Natural killer cell (primary cell): ENCODE data around the gene TOR4A. TPM values are rescaled to one million over a fixed set of nuclear protein-coding genes. Genes with fewer than 3 reads are reported as not detected.
A peak's percentile ranks its signal among the peaks of the same experiment; 100 is the strongest.

Experiments used
- ATAC-seq, 3 donors: fragments of 150-1000 bp in 2 of 3; fragments of 200-7000 bp in 1 of 3; cut with Tn5 transposase; 1 replicate in 1 of 3; 2 replicates in 2 of 3; pipeline ENCODE4 v1.10.0; 2021; ENCODE audit warnings: mild to moderate bottlenecking in 2 of 3, moderate library complexity in 2 of 3
- DNase-seq, 2 donors: peaks; one replicate each; pipeline versions ENCODE4 v3.0.0 to v3.0.0-alpha.2; 2013 to 2021; ENCODE audit warnings: mixed read lengths in 1 of 2
- H3K27ac ChIP-seq: one replicate; pipeline ENCODE4 v1.5.1; 2013; ENCODE audit warnings: mild to moderate bottlenecking, low read length
- H3K27me3 ChIP-seq: one replicate; pipeline ENCODE4 v1.6.1; 2013; ENCODE audit warnings: low read length; ENCODE audit not compliant: control insufficient read depth, insufficient read depth
- H3K36me3 ChIP-seq: one replicate; pipeline ENCODE4 v1.6.1; 2013; ENCODE audit warnings: low read length; ENCODE audit not compliant: control insufficient read depth, insufficient read depth
- H3K4me1 ChIP-seq: one replicate; pipeline ENCODE4 v1.6.1; 2013; ENCODE audit warnings: low read length; ENCODE audit not compliant: control insufficient read depth, insufficient read depth
- H3K4me3 ChIP-seq: one replicate; pipeline ENCODE4 v1.5.1; 2013; ENCODE audit warnings: low read length
- H3K9me3 ChIP-seq: one replicate; pipeline ENCODE4 v1.6.1; 2013; ENCODE audit warnings: low read length; ENCODE audit not compliant: control insufficient read depth, insufficient read depth
- H3K27ac Mint-ChIP-seq, 2 donors: one replicate each; pipeline ENCODE4 v1.8.0; 2022; ENCODE audit warnings: mild to moderate bottlenecking in 2 of 2, mixed read lengths in 2 of 2, moderate library complexity in 1 of 2
- H3K27me3 Mint-ChIP-seq, 2 donors: one replicate each; pipeline ENCODE4 v1.8.0; 2022; ENCODE audit warnings: low read depth in 2 of 2, mixed read lengths in 2 of 2
- H3K36me3 Mint-ChIP-seq: one replicate; pipeline ENCODE4 v1.8.0; 2022; ENCODE audit warnings: mixed read lengths
- H3K4me1 Mint-ChIP-seq, 2 donors: one replicate each; pipeline ENCODE4 v1.8.0; 2022; ENCODE audit warnings: mixed read lengths in 2 of 2
- H3K4me3 Mint-ChIP-seq: one replicate; pipeline ENCODE4 v1.8.0; 2022; ENCODE audit warnings: mild to moderate bottlenecking, moderate library complexity, mixed read lengths
- H3K9me3 Mint-ChIP-seq, 2 donors: one replicate each; pipeline ENCODE4 v1.8.0; 2022; ENCODE audit warnings: mixed read lengths in 2 of 2
- WGBS: methylation state at CpG from one replicate; pipeline ENCODE4 v1.1.7; 2013; ENCODE audit warnings: missing lambda C conversion rate; ENCODE audit not compliant: insufficient coverage; 5-methylcytosine and 5-hydroxymethylcytosine counted together
- intact Hi-C: fragments of 100-400 bp; cut with micrococcal nuclease; formaldehyde crosslinking; loops from one replicate; pipeline ENCODE4 v1.14.2; 2022
- total RNA-seq, 4 donors: library from RNA; stranded (reverse); fragments of 120-200 nt in 1 of 4; gene quantifications; one replicate each; pipeline versions ENCODE4 v1.2.3 to v1.2.4, GENCODE V29; 2013 to 2022
- TF ChIP-seq, protein P1 (sequence below): fragments of 200-600 bp; IDR thresholded peaks from one replicate; pipeline ENCODE4 v1.8.0; 2022; ENCODE audit warnings: antibody characterized with exemption

Gene TOR4A
- total RNA-seq, 3 donors from 2014 or later (not counting 1 experiment from before 2014, with no cell fraction given) = 16.3 to 24.6 (median 19.2) TPM

DNA sequence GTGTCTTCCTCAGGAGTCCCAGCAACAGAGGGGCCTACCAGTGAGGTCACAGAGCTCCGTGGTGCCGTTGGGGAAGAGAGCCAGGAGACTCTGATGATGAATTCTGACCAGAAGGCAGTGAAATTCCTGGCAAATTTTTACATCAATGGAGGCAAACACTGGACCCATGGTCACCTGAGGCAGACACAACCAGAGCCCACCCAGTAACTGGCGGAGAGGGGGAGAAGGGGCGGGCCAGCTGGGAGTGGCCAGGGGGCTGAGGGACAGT is 26.4 kb upstream of the TOR4A start, which contains the start of gene STPG3:
STPG3 (plus strand) TSS at position 93 of the 268 bp plus-strand sequence; CDS start at position 94, 1 bp downstream.
- TF ChIP-seq, protein P1, sequence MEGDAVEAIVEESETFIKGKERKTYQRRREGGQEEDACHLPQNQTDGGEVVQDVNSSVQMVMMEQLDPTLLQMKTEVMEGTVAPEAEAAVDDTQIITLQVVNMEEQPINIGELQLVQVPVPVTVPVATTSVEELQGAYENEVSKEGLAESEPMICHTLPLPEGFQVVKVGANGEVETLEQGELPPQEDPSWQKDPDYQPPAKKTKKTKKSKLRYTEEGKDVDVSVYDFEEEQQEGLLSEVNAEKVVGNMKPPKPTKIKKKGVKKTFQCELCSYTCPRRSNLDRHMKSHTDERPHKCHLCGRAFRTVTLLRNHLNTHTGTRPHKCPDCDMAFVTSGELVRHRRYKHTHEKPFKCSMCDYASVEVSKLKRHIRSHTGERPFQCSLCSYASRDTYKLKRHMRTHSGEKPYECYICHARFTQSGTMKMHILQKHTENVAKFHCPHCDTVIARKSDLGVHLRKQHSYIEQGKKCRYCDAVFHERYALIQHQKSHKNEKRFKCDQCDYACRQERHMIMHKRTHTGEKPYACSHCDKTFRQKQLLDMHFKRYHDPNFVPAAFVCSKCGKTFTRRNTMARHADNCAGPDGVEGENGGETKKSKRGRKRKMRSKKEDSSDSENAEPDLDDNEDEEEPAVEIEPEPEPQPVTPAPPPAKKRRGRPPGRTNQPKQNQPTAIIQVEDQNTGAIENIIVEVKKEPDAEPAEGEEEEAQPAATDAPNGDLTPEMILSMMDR = no peak
- WGBS = 95% methylated on average over 4 of the region's 4 CpGs

DNA sequence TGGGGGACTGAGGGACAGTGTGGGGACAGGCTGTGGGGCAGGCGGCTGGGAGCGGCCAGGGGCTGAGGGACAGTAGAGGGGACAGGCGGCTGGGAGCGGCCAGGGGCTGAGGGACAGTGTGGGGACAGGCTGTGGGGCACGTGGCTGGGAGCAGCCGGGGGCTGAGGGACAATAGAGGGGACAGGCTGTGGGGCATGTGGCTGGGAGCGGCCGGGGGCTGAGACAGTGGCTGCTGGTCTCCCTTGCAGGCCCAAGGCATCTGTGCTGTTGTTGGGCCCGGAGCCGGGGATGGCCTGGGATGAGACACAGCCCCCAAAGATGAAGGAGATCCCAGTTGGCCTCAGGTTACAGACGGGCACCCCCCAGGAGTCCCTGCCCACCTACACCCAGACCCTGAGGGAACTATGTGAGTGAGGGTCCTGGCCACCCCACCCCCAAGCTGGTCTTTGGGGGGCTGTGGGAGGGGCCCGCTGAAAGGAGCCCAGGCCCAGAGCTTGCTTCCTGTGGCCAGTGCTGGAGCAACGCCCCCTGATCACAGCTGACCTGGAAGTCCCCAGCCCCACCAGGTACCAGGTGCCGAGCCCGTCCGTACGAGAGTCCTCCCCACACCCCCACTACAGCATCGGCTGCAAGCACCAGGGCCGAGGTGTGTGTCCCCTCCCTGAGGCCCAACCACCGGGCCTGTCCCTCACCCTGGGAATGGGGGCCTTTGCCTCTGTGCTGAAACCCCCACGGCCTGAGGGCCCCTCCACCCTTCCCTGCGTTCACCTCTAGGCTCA is 25.8 kb upstream of the TOR4A start:
- no peaks in the 10 kb centered on the region for H3K27me3 ChIP-seq
- H3K36me3 ChIP-seq = peaks cover under 1% of the 10 kb centered on the region
- H3K27me3 Mint-ChIP-seq = no peaks in the 10 kb centered on the region

More for the DNA sequence above, 26.4 kb upstream of the TOR4A start, which contains the start of gene STPG3:
- H3K4me3 Mint-ChIP-seq = peak within 1 kb of the TSS; percentile 25
- no peaks in the 10 kb centered on the region for H3K36me3 Mint-ChIP-seq
- no peak for ATAC-seq
- no peak within 1 kb of the TSS for H3K27ac Mint-ChIP-seq
- H3K4me1 Mint-ChIP-seq = peaks cover 0 to 6% of the 10 kb centered on the region in 2 donors
- Histone ChIP-seq H3K4me3 (no peak within 1 kb of the TSS), H3K9me3 (no peaks in the 10 kb centered on the region), H3K36me3 (no peaks in the 10 kb centered on the region), H3K4me1 (peaks cover 17% of the 10 kb centered on the region), H3K27ac (no peak within 1 kb of the TSS), H3K27me3 (no peaks in the 10 kb centered on the region)
- intact Hi-C loops = no loop called here
- H3K27me3 Mint-ChIP-seq = no peaks in the 10 kb centered on the region
- DNase-seq = no peak
- no peaks in the 10 kb centered on the region for H3K9me3 Mint-ChIP-seq

DNA sequence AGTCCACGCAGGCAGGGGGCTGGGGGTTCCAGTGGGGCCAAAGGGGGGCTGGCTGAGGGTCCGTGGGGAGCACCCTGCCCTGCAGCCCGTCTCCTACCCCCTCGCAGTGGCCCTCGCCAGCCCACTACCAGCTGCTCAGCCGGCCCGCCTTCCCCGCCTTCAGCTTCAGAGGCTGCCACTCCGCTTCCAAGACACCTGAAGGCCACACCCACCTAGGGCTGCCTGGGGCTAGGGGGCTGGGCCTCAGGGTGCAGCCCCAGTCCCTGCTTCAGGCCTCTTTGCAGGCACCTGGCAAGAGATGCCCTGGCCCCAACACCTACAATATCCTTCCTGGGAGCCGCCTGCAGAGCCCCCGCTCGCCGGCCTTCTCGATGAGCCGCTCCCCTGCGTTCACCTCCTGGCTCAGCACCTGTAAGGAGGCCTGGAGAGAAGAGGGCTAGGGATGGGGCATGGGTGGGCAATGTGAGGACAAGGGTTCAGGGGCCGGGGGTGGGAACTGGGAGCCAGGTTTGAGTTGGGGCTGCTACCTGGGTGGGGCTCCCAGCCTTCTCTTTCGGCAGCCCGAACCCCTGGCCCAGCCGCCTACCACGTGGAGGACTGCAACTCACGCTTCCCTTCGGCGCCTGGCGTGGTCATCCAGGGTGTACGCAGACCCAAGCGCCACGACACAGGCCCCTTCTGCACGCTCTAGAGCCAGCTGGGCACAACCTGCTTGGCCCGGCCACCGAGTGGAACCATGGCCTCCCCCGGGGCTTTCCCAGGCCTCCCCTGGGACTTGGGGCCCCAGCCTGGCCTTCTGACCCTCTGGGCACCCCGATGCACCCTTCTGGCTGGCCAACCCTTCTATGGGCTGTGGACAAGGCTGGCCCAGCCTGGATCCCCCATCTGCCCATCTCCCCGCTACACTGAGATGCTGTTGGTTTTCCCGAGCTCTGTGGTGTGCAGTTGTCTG is 24.7 kb upstream of the TOR4A start:
- no peak overlapping the region for H3K4me3 ChIP-seq
- TF ChIP-seq, protein P1 = no peak
- H3K27ac ChIP-seq = no peak overlapping the region
- H3K4me1 ChIP-seq = peaks cover 25% of the 10 kb centered on the region
- Mint-ChIP-seq H3K36me3 (no peaks in the 10 kb centered on the region), H3K4me1 (peaks cover 0 to 6% of the 10 kb centered on the region in 2 donors), H3K4me3 (peak overlapping the region; percentile 45), H3K27ac (no peak overlapping the region), H3K9me3 (no peaks in the 10 kb centered on the region), H3K27me3 (no peaks in the 10 kb centered on the region)
- no peaks in the 10 kb centered on the region for H3K27me3 ChIP-seq
- WGBS = 85% methylated on average over 34 of the region's 35 CpGs
- H3K36me3 ChIP-seq = peaks cover 5% of the 10 kb centered on the region
- ATAC-seq = no peak
- intact Hi-C loops = no loop called here
- H3K9me3 ChIP-seq = no peaks in the 10 kb centered on the region
- no peak for DNase-seq

More for the DNA sequence above, 25.8 kb upstream of the TOR4A start:
- H3K9me3 Mint-ChIP-seq = no peaks in the 10 kb centered on the region
- no peak for DNase-seq
- no peak for ATAC-seq
- H3K4me1 Mint-ChIP-seq = peaks cover 0 to 6% of the 10 kb centered on the region in 2 donors
- intact Hi-C loops = no loop called here
- no peaks in the 10 kb centered on the region for H3K36me3 Mint-ChIP-seq
- no peak overlapping the region for H3K27ac ChIP-seq
- WGBS = 93% methylated on average over 22 of the region's 22 CpGs
- H3K27ac Mint-ChIP-seq = no peak overlapping the region
- H3K4me3 ChIP-seq = no peak overlapping the region
- peak overlapping the region; percentile 25 for H3K4me3 Mint-ChIP-seq
- H3K9me3 ChIP-seq = no peaks in the 10 kb centered on the region
- peaks cover 22% of the 10 kb centered on the region for H3K4me1 ChIP-seq
- TF ChIP-seq, protein P1 = no peak
